AML-193 (cell line): ENCODE measurements around the gene CDC37L1.

Experiments
- DNase-seq, 2 experiments: peaks; one replicate each; lab custom pipeline; 2025; lab: John Stamatoyannopoulos, UW

CDC37L1 gene

GRCh38 chr9:4669890-4670289 lies 9.5 kb upstream of the CDC37L1 start:
- no peak for DNase-seq

GRCh38 chr9:4670591-4670990 lies 8.8 kb upstream of the CDC37L1 start:
- DNase-seq = peak in 1 of 2 experiments; percentile 40

- DNase-seq = no peak
Observed at GRCh38 chr9:4671737-4672136, 7.6 kb upstream of the CDC37L1 start.

GRCh38 chr9:4674783-4675182 lies 4.6 kb upstream of the CDC37L1 start:
- no peak for DNase-seq

GRCh38 chr9:4677392-4677791 lies 2.0 kb upstream of the CDC37L1 start:
- DNase-seq = no peak

DNA sequence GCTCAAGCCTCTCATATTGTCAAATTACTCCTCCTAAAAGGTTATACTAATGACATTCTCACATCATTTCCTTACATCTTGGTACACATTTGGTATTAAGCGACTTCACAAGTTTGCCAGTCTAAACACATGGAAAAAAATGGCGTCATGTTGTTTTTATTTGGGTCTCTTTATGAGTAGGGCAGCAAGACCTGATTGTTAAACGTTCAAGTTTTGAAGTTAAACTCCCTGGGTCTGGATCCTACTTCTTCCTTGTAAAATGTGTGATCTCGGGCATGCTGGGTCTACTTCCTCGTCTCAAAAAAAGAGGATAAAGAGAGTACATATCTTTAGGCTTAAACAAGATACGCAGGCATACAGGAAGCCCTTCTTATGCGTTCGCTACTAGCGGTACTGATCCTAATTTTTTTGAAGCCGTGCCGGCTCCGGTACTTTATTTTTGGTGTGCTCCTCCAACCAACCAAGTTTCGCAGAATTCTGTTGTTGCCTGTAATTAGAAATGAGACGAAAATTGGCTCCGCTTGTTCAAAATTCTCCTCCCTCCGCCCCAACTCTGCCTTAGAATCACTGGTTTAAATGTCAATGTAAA lies 596 bp upstream of the CDC37L1 start:
- DNase-seq = peak; percentile 47 to 56

GRCh38 chr9:4680173-4680525 lies 780 bp downstream of the CDC37L1 start:
- DNase-seq = no peak

GRCh38 chr9:4680750-4681149 lies 1.4 kb downstream of the CDC37L1 start:
- peak; percentile 14 to 24 for DNase-seq

- no peak for DNase-seq
Observed at GRCh38 chr9:4684820-4685219, 5.5 kb downstream of the CDC37L1 start.

DNA sequence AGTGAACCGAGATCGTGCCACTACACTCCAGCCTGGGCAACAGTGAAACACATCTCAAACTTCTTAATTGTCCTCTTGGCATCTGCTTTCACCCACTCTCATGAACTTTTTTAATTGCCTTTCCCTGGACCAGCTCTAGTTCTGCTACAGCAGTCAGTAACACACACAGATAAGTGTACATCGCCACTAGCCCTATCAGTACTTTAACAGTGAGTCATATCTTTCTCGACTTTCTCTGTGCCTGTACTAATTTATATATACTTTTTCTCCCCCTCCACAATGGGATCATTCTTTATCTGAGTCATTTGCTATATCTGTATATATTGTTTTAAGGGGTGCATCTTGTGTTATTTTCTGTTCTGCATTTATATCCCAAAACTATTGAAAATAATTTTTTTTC lies 6.7 kb downstream of the CDC37L1 start:
- DNase-seq = no peak

DNA sequence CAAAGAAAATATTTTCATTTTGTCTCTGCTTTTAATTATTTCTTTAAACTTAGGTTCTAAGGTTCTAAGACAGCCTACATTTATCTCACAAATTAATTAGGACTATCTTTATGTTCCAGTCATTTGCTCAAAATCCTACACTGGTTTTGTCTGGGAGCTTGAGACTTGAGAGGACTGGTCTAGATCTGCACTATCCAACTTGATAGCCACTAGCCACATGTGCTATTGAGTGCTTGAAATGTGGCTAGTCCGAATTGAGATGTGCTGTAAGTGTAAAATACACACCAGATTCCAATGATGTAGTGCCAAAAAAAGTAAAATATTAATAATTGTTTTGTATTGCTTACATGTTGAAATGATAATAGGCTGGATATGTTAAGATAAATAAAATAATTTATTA lies 7.2 kb downstream of the CDC37L1 start:
- no peak for DNase-seq

DNA sequence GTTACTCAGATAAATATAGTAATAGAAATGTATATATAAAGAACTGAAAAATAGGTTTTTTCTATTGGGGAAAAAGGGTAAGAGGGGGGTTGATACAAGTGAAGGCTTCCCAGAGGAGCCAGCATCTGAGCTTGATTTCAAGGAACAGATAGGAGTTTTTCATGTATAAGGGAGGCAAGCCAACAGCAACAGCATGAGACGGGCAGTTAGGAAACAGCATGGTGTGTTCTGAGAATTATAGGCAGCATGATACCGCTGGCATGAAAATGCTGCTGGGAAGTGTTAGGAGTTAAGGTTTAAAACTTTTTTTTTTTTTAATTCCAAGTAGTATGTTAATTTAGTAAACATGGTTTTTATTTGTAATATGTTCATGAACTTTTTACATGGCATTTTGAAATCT lies 9.7 kb downstream of the CDC37L1 start:
- DNase-seq = no peak

DNA sequence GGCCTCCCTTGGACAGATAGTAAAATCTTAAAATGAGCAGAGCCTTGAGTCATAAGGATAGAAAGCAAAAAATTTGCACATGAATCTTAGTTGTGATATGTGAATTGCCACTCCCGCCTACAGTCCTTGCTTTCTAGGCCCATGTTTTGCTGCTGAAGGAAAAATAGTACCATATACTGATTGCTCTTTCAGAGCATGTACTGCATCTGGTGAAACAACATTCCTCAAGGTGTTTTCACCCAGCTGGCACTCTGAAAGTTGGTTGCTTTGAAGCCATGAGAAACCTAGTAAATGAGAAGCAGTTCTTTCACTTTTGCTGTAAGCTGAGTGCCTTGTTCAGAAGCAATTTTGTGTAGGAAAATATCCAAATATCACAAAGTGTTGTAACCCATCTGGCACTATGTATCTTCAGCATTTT lies 10.3 kb downstream of the CDC37L1 start:
- DNase-seq = no peak

GRCh38 chr9:4690144-4690543 lies 10.8 kb downstream of the CDC37L1 start:
- DNase-seq = no peak

DNA sequence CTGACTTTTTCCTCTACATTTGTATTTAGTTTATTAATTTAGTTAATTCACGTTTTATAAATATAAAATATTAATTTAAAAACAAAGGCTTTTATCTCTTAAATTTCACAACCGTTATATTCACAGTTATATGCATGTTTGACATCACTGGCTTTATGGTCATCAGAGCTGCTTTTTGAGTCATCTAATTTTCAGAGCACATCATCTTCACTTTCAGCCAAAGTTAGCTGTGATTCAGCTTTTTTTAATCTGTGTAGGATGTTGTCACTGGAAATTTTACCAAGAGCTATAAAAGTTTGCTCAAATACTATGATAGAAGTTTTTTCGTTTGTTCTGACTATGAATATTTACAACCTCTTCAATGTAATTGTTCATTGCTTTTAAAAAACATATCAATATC lies 12.4 kb downstream of the CDC37L1 start:
- DNase-seq = no peak

DNA sequence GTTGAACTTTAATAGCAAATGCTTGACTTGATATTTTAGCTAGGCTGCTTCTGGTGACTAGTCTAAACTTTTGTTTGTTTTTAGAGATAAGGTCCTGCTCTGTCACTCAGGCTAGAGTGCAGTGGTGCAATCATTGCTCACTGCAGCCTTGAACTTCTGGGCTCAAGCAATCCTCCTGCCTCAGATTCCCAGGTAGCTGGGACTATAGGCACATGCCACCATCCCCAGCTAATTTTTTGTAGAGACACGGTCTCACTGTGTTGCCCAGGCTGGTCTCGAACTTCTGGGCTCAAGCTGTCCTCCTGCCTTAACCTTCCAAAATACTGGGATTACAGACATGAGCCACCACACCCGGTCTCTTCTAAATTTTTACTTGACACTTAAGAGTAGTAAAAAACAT lies 20.7 kb downstream of the CDC37L1 start:
- DNase-seq = no peak

DNA sequence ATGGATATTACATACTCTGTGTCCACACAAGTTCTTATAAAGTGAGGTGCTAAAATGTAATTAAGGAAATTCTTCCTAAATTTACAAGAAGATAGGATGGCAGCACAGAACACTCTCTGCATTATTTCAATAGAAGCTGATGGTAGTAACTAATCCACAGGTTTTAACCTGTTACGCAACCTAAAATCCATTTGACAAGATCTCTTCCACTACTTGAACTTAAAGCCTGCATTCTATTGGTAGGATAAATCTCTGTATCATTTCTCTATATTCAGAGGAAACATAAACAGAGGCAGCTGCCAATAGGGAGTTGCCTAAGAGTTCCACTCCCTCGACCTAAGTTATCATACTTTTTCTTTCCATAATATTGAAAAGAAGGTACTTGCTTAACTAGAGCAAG lies 21.6 kb downstream of the CDC37L1 start:
- no peak for DNase-seq

GRCh38 chr9:4701526-4701925 lies 22.2 kb downstream of the CDC37L1 start:
- DNase-seq = no peak

DNA sequence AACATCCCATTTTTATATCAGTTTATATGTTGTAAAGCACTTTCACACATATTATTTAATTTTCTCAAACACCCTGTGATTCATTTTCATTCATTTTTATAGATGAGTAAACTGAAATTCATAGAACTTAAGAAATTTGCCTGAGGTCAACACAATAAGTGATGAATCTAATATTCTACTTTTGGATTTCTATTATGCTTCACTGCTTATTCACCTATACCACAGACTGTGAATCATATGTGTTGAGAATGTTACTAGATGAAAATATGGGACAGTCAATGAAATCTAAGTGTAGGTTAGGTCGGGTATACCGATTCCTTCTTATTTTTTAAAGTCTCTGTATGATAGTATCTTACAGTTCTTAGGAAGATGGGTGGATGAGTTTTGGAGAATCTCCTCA lies 24.8 kb downstream of the CDC37L1 start:
- DNase-seq = no peak

DNA sequence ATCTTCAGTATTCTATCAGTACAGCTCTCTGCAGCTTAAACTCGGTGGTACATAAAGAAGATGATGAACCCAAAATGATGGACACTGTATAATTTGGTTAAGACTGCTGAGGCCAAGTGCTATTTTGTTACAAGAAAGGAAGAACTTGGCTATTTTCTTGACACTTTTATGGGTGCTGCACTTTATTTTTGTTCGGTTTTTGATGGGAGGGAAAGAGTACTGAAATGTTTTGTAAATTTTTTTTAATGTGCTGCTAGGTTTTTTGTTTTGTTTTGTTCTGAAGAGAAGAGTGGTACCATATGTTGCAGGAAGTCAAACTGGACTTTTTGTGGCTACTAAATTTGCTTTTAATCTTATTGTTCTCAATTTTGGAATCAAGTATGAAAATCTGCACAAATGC lies 26.7 kb downstream of the CDC37L1 start:
- DNase-seq = no peak

GRCh38 chr9:4706971-4707622 lies 27.7 kb downstream of the CDC37L1 start:
- DNase-seq = peak; percentile 66 to 70

DNA sequence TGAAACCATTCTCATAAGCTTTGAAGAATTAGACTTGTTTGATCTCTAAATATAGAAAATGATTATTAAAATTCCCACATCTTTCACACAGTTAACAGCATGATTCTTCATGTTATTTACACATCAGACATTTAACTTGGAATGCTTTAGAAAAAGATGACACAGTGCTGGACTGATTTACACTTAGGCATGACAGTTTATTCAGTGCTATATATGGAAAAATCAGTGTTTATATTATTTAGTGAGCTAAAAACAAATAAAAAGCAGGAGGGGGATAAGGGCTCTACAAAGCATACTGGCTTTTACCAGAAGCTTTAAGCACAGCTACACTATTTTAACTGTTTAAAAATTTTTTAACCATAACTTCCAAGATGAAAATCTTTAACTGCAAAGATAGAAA lies 30.0 kb downstream of the CDC37L1 start:
- no peak for DNase-seq

- DNase-seq = no peak
Observed at GRCh38 chr9:4713849-4714248, 34.5 kb downstream of the CDC37L1 start.
